ENCODE data around the gene IKZF3. TPM values are rescaled to one million over a fixed set of nuclear protein-coding genes. Genes with fewer than 3 reads are reported as not detected.

IKZF3 gene
- polyA plus RNA-seq, 1 donor from 2014 or later = not detected

- Histone ChIP-seq H4K20me1 (ENCODE audit: insufficient read depth) (no peaks in the 10 kb centered on the region), H3K27me3 (ENCODE audit: insufficient read depth, low read depth, low read length) (no peaks in the 10 kb centered on the region), H3F3A (ENCODE audit: insufficient read depth, low read length, poor library complexity, severe bottlenecking) (no peaks in the 10 kb centered on the region), H3K9ac (ENCODE audit: low read length) (no peak overlapping the region), H3K9me2 (ENCODE audit: insufficient read depth, low read length) (no peaks in the 10 kb centered on the region), H3K9me3 (ENCODE audit: low read length) (no peaks in the 10 kb centered on the region), H3K79me2 (replicated peaks; ENCODE audit: insufficient read depth, low read length) (no peaks in the 10 kb centered on the region), H3K36me3 (ENCODE audit: insufficient read depth, low read length) (no peaks in the 10 kb centered on the region), H2AFZ (ENCODE audit: low read depth, low read length) (no peak overlapping the region), H3K27ac (ENCODE audit: low read length) (no peak overlapping the region), H3K4me2 (ENCODE audit: low read length) (no peak overlapping the region), H3K4me3 (ENCODE audit: low read length) (no peak overlapping the region)
- TF ChIP-seq CTCF (IDR thresholded peaks at IDR 0.05; ENCODE audit: poor library complexity, severe bottlenecking) (no peak), MXI1 (conservative IDR thresholded peaks at IDR 0.05; ENCODE audit: poor library complexity, severe bottlenecking) (no peak), RAD21 (conservative IDR thresholded peaks at IDR 0.05) (no peak), EZH2 (IDR thresholded peaks at IDR 0.05; ENCODE audit: borderline replicate concordance, insufficient read depth, low read length, poor library complexity, severe bottlenecking) (no peak), TAF1 (IDR thresholded peaks at IDR 0.05; ENCODE audit: low read depth) (no peak), REST (IDR thresholded peaks at IDR 0.05; ENCODE audit: borderline replicate concordance) (no peak), SMC3 (conservative IDR thresholded peaks at IDR 0.05; ENCODE audit: poor library complexity) (no peak), EP300 (conservative IDR thresholded peaks at IDR 0.05; ENCODE audit: poor library complexity, severe bottlenecking) (no peak), POLR2AphosphoS5 (IDR thresholded peaks at IDR 0.05) (no peak)
Observed at GRCh38 chr17:39747745-39748144, 116.4 kb downstream of the IKZF3 start.

- H3K9ac ChIP-seq (ENCODE audit: low read length) = no peak overlapping the region
- peaks cover 3% of the 10 kb centered on the region for H3K27me3 ChIP-seq (ENCODE audit: insufficient read depth, low read depth, low read length)
- no peaks in the 10 kb centered on the region for H3K9me2 ChIP-seq (ENCODE audit: insufficient read depth, low read length)
- no peaks in the 10 kb centered on the region for H3F3A ChIP-seq (ENCODE audit: insufficient read depth, low read length, poor library complexity, severe bottlenecking)
- H3K4me2 ChIP-seq (ENCODE audit: low read length) = no peak overlapping the region
- no peaks in the 10 kb centered on the region for H3K9me3 ChIP-seq (ENCODE audit: low read length)
- no peak overlapping the region for H2AFZ ChIP-seq (ENCODE audit: low read depth, low read length)
- H3K79me2 ChIP-seq (replicated peaks; ENCODE audit: insufficient read depth, low read length) = no peaks in the 10 kb centered on the region
- TF ChIP-seq RAD21 (conservative IDR thresholded peaks at IDR 0.05) (no peak), CTCF (IDR thresholded peaks at IDR 0.05; ENCODE audit: poor library complexity, severe bottlenecking) (no peak), MXI1 (conservative IDR thresholded peaks at IDR 0.05; ENCODE audit: poor library complexity, severe bottlenecking) (no peak), POLR2AphosphoS5 (IDR thresholded peaks at IDR 0.05) (no peak), TAF1 (IDR thresholded peaks at IDR 0.05; ENCODE audit: low read depth) (no peak), SMC3 (conservative IDR thresholded peaks at IDR 0.05; ENCODE audit: poor library complexity) (no peak), EZH2 (IDR thresholded peaks at IDR 0.05; ENCODE audit: borderline replicate concordance, insufficient read depth, low read length, poor library complexity, severe bottlenecking) (no peak)
- no peaks in the 10 kb centered on the region for H4K20me1 ChIP-seq (ENCODE audit: insufficient read depth)
- no peaks in the 10 kb centered on the region for H3K36me3 ChIP-seq (ENCODE audit: insufficient read depth, low read length)
- H3K27ac ChIP-seq (ENCODE audit: low read length) = no peak overlapping the region
- no peak overlapping the region for H3K4me3 ChIP-seq (ENCODE audit: low read length)
Observed at GRCh38 chr17:39746145-39746461, 118.0 kb downstream of the IKZF3 start.

Data from neural cell (in vitro differentiated cells).